Activated naive CD8-positive, alpha-beta T cell treated with anti-CD3 and anti-CD28 coated beads, Interleukin-2, amount 10 ng/mL, durations not matched to agents 7 days and 5 days (primary cell): ENCODE data around the gene TREX2. TPM values are rescaled to one million over a fixed set of nuclear protein-coding genes. Genes with fewer than 3 reads are reported as not detected.

Source experiments
- ATAC-seq: fragments of 150-1000 bp; cut with Tn5 transposase; one replicate; pipeline ENCODE4 v1.10.0; 2021; ENCODE audit warnings: low read depth, moderate library complexity
- POLR2A ChIA-PET: fragments of 350-600 bp; sonication (Branson Sonifier 250); formaldehyde crosslinking; loops from one replicate; lab custom pipeline; 2021; ENCODE audit warnings: antibody characterized with exemption; lab: Charles Lee
- DNase-seq: peaks from one replicate; pipeline ENCODE4 v3.0.0; 2021
- H3K27ac Mint-ChIP-seq: one replicate; pipeline ENCODE4 v1.8.0; 2022; ENCODE audit warnings: mild to moderate bottlenecking, mixed read lengths
- H3K27me3 Mint-ChIP-seq: one replicate; pipeline ENCODE4 v1.8.0; 2022; ENCODE audit warnings: mild to moderate bottlenecking, moderate library complexity, mixed read lengths
- H3K36me3 Mint-ChIP-seq: one replicate; pipeline ENCODE4 v1.8.0; 2021; ENCODE audit warnings: mild to moderate bottlenecking, mixed read lengths
- H3K4me1 Mint-ChIP-seq: one replicate; pipeline ENCODE4 v1.8.0; 2021; ENCODE audit warnings: mixed read lengths
- H3K4me3 Mint-ChIP-seq: one replicate; pipeline ENCODE4 v1.8.0; 2022; ENCODE audit warnings: mild to moderate bottlenecking, moderate library complexity, mixed read lengths
- H3K9me3 Mint-ChIP-seq: one replicate; pipeline ENCODE4 v1.8.0; 2021; ENCODE audit warnings: mixed read lengths
- total RNA-seq, 2 experiments: library from RNA; stranded (reverse); gene quantifications; one replicate each; pipeline ENCODE4 v1.2.3, GENCODE V29; 2021

TREX2 gene
- total RNA-seq, 2 experiments from 2014 or later = 2.2 to 3.1 TPM

DNA sequence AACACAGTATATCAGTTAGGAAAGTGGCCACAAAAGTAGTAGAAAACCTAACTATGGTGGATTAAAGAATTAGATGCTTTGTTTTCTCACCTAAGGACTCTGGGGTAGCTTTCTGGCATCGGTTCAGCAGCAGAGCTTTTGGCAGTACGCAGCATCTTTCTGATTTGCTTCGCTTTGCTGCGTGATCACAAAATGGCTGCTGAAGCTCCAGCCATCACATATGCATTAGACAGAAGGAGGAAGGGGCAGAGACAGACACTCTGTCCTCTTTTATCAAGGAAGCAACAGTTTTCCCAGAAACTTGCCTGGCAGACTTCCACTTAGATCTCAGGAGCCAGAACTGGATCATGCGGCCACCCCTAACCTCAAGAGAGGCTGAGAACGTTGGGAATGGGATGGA lies 15.1 kb downstream of the TREX2 start:
- DNase-seq (no peak), ATAC-seq (no peak)
- no peak overlapping the region for H3K27ac Mint-ChIP-seq
- POLR2A ChIA-PET = no interaction called here
- H3K4me1 Mint-ChIP-seq = no peaks in the 10 kb centered on the region
- peaks cover 3% of the 10 kb centered on the region for H3K27me3 Mint-ChIP-seq
- no peaks in the 10 kb centered on the region for H3K36me3 Mint-ChIP-seq
- no peak overlapping the region for H3K4me3 Mint-ChIP-seq
- H3K9me3 Mint-ChIP-seq = peaks cover 5% of the 10 kb centered on the region

DNA sequence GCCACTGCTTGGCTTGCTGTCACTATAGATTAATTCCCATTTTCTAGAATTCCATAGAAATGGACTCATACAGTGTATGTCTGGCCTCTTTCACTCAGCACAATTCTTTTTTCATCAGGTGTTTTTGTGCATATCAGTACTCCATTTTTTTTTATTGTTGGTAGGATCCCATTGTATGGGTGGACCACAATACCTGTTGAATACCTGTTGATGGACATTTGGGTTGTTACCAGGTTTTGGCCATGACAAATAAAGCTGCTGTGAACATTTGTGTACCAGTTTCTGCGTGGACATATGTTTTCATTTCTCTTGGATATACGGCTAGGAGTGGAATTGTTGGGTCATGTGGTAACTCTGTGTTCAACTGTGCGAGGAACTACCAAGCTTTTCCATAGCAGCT lies 19.7 kb downstream of the TREX2 start:
- Mint-ChIP-seq H3K27ac (no peak overlapping the region), H3K36me3 (no peaks in the 10 kb centered on the region), H3K9me3 (peaks cover 5% of the 10 kb centered on the region), H3K4me3 (no peak overlapping the region), H3K27me3 (peaks cover 3% of the 10 kb centered on the region), H3K4me1 (no peaks in the 10 kb centered on the region)
- POLR2A ChIA-PET = no interaction called here
- no peak for ATAC-seq
- no peak for DNase-seq

DNA sequence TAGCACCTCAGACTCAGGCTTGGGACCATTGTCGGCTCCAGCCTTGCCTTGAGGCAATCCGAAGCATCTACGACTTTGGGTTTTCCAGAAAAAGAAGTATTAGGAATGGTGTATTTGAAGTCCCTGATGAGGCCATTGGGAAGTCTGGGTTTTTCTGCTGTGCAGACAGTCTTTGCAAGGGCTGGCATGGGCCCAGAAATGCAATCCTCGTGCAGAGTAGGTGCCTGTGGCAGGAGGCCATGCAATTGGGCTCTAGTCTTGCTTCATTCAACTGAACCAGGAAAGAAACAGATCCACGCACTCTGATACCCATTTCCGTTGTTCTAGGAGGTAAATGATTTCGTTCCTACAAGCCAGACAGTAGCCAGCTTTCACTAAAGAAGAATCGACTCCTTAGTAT lies 22.2 kb downstream of the TREX2 start:
- ATAC-seq = no peak
- H3K27ac Mint-ChIP-seq = no peak overlapping the region
- H3K4me1 Mint-ChIP-seq = no peaks in the 10 kb centered on the region
- DNase-seq = no peak
- peaks cover 3% of the 10 kb centered on the region for H3K27me3 Mint-ChIP-seq
- POLR2A ChIA-PET = no interaction called here
- no peaks in the 10 kb centered on the region for H3K36me3 Mint-ChIP-seq
- H3K4me3 Mint-ChIP-seq = no peak overlapping the region
- H3K9me3 Mint-ChIP-seq = no peaks in the 10 kb centered on the region

DNA sequence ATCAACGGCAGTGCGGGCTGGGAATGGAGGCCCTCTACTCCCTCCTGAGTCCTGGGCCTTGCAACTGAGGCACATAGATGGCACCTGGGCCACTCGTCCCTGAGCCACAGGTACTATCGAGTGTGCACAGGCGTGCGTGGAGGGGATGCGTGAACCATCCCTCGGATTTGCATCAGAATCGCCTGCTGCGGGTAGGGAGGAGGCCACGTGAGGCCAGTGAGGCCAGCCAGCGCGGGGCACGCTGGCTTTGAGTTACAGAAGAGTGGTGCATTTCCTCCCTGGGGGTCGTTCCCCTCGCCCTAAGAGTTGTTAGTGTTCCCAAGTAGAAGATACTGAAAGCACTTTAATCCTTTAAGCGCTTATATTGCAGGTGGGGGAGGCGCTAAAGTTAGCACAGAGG lies 24.0 kb downstream of the TREX2 start:
- H3K9me3 Mint-ChIP-seq = no peaks in the 10 kb centered on the region
- no peaks in the 10 kb centered on the region for H3K4me1 Mint-ChIP-seq
- H3K27ac Mint-ChIP-seq = no peak overlapping the region
- H3K27me3 Mint-ChIP-seq = no peaks in the 10 kb centered on the region
- ATAC-seq (no peak), DNase-seq (no peak)
- no peaks in the 10 kb centered on the region for H3K36me3 Mint-ChIP-seq
- POLR2A ChIA-PET = no interaction called here
- H3K4me3 Mint-ChIP-seq = no peak overlapping the region

DNA sequence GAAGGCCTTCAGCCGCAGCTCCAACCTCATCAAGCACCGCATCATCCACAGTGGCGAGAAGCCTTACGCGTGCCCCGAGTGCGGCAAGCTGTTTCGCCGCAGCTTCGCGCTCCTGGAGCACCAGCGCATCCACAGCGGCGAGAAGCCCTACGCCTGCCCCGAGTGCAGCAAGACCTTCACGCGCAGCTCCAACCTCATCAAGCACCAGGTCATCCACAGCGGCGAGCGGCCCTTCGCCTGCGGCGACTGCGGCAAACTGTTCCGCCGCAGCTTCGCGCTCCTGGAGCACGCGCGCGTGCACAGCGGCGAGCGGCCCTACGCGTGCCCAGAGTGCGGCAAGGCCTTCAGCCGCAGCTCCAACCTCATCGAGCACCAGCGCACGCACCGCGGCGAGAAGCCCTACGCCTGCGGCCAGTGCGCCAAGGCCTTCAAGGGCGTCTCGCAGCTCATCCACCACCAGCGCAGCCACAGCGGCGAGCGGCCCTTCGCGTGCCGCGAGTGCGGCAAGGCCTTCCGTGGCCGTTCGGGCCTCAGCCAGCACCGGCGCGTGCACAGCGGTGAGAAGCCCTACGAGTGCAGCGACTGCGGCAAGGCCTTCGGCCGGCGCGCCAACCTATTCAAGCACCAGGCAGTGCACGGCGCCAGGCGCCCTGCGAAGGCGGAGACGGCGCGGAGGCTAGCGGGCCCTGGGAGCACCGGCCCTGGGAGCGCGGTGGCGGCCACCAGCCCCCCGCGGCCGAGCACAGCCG lies 24.8 kb downstream of the TREX2 start:
- H3K4me1 Mint-ChIP-seq = no peaks in the 10 kb centered on the region
- no peaks in the 10 kb centered on the region for H3K27me3 Mint-ChIP-seq
- POLR2A ChIA-PET = no interaction called here
- DNase-seq (no peak), ATAC-seq (no peak)
- no peaks in the 10 kb centered on the region for H3K9me3 Mint-ChIP-seq
- H3K27ac Mint-ChIP-seq = no peak overlapping the region
- H3K4me3 Mint-ChIP-seq = no peak overlapping the region
- no peaks in the 10 kb centered on the region for H3K36me3 Mint-ChIP-seq

DNA sequence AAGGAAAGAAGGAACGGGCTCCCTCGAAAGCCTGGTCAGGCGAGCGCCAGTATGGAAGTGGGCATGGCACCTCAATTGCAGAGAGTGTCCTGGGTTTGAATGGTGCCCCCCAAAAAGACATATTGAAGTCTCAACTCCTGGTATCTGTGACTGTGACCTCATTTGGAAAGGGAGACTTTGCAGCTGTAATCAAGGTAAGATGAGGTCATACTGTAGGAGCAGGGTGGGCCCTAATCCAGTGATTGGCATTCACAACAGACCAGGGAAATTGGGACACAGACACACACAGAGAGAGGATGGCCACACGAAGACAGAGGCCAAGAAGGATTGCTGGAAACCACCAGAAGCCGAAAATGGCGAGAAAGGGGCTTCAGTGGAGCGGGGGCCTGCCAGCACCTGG lies 28.2 kb downstream of the TREX2 start:
- ATAC-seq (no peak), DNase-seq (no peak)
- Mint-ChIP-seq H3K36me3 (no peaks in the 10 kb centered on the region), H3K27ac (peak overlapping the region; percentile 15), H3K27me3 (no peaks in the 10 kb centered on the region), H3K4me3 (no peak overlapping the region), H3K9me3 (no peaks in the 10 kb centered on the region), H3K4me1 (no peaks in the 10 kb centered on the region)
- POLR2A ChIA-PET = no interaction called here

DNA sequence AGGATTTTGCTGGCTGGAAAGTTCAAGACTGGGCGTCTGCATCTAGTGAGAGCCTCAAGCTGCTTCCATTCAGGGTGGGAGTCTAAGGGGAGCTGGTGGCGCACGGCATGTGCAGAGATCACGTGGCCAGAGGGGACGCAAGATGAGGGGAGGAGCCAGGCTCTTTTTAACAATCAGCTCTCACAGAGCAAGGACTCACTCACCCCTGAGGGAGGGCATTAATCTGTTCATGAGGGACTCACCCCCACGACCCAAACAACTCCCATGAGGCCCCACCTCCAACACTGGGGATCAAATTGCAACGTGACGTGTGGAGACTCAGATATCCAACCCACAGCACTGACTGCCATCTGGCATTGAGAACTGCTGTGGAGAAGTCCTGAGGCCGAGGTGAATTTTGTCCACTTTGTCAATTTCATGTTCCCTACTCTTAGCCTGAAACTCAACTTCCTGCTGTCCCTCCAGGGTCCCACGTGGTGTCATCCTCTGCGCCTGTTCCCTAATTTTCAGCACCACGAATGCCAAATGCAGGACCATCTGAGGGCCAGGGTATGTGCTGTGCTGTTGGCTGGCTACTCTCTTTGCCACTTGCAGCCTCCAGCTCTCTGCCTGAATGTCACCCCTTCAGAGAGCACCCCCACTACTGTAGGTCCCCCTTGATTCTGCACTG lies 28.9 kb downstream of the TREX2 start:
- DNase-seq = no peak
- Mint-ChIP-seq H3K9me3 (no peaks in the 10 kb centered on the region), H3K27ac (no peak overlapping the region), H3K27me3 (peaks cover 2% of the 10 kb centered on the region), H3K4me3 (no peak overlapping the region), H3K36me3 (no peaks in the 10 kb centered on the region), H3K4me1 (peaks cover 6% of the 10 kb centered on the region)
- POLR2A ChIA-PET = no interaction called here
- no peak for ATAC-seq

DNA sequence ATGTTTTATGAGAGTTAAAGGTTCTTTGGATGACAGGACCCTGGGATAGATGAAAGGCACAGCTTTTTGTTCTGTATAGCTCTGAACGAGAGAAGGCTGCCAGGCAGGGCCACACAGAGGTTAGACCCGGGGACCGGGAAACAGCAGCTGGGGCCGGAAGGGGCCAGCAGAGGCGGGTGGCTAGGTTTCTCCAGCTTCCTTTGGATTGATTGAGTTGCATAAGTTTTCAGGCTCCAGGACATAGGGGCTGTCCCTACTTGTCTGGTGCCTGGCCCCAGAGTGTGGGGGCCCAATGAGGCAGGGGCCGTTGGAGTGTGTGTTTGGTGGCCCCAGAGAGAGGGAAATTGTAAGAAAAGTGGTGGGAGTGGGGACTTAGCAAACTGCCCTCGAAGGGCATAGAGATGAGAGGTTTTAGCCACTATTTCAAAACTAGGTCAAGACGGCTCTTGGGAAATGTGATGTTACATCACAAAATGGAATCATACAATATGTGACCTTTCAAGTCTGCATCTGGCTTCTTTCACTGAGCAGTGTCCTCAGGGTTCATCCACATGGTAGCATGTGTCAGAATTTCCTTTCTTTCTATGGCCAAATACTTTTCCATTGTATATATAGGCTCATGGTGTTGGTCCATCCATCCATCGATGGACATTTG lies 30.9 kb downstream of the TREX2 start:
- Mint-ChIP-seq H3K4me1 (peaks cover 7% of the 10 kb centered on the region), H3K27ac (no peak overlapping the region), H3K36me3 (no peaks in the 10 kb centered on the region), H3K4me3 (no peak overlapping the region), H3K9me3 (no peaks in the 10 kb centered on the region), H3K27me3 (peaks cover 3% of the 10 kb centered on the region)
- POLR2A ChIA-PET = no interaction called here
- DNase-seq (no peak), ATAC-seq (no peak)

DNA sequence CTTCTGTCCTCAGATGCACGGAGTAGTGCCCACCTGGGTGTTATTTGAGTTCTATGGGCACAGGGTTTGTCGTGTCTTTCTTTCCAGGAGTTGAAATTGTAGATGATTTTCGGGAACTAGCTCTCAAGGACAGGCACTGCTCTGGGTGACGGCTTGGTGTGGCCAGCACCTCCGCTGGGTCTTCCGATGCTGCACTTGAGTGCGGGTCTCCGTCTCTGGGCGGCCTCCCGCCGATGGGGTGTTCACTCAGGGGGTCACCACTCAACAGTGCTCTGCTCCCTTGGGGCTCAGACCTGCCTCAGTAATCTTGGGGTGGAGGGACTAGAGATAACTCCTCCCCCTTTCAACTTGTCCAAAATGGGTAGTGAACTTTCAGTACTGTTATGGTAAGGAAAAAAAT lies 32.1 kb downstream of the TREX2 start:
- no peaks in the 10 kb centered on the region for H3K36me3 Mint-ChIP-seq
- H3K4me1 Mint-ChIP-seq = peaks cover 7% of the 10 kb centered on the region
- no peaks in the 10 kb centered on the region for H3K9me3 Mint-ChIP-seq
- H3K4me3 Mint-ChIP-seq = no peak overlapping the region
- POLR2A ChIA-PET = no interaction called here
- peaks cover 3% of the 10 kb centered on the region for H3K27me3 Mint-ChIP-seq
- DNase-seq (no peak), ATAC-seq (no peak)
- H3K27ac Mint-ChIP-seq = no peak overlapping the region

DNA sequence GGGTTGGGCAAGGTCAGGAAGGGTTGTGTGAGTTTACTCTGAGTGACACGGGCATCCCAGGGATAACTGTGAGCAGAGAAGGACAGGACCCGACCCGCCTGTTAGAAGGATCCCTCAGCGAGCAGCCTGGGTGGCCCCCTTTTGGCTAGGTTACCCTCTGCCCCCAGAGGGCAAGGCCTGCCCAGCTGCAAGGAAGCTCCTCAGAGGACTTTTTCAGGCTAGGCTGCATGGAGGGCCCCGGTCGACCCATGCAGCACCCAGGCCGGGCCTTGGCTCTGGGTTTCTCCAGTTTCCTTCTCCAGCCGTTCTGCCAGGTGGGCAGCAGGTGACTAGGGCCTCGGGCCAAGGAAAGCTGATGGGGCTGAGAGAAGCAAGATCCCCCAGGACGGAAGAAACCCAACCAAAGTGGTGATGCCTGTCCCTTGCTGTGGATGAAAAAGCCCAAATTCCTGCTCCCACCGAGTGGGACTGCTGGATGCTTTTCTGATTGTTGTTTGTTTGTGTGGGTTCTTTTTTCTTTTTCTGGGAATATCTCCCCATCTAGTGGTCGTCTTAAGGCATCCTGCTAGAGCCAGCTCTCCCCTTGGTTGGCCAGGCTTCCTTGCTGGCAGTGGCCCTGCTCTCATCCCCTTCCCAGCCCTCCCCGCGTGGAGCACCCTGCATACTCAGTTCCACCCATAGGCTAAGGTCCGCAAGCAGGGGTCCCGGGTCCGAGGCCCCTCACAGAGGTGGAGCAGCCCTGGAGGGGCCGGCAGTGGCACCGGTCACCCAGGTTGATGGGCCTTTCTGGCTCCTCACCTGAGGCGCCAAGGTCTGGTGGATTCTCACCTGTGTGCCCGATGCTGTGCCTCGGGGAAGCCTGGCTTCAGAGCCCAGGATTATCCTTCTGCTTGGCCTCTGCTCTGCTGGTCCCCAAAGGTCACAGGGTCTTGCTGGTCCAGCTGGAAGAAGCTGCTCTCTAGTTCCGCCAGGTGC lies 32.8 kb downstream of the TREX2 start:
- no peak overlapping the region for H3K27ac Mint-ChIP-seq
- POLR2A ChIA-PET = no interaction called here
- peaks cover 3% of the 10 kb centered on the region for H3K27me3 Mint-ChIP-seq
- no peak overlapping the region for H3K4me3 Mint-ChIP-seq
- ATAC-seq = no peak
- peaks cover 7% of the 10 kb centered on the region for H3K4me1 Mint-ChIP-seq
- DNase-seq = no peak
- no peaks in the 10 kb centered on the region for H3K36me3 Mint-ChIP-seq
- no peaks in the 10 kb centered on the region for H3K9me3 Mint-ChIP-seq

DNA sequence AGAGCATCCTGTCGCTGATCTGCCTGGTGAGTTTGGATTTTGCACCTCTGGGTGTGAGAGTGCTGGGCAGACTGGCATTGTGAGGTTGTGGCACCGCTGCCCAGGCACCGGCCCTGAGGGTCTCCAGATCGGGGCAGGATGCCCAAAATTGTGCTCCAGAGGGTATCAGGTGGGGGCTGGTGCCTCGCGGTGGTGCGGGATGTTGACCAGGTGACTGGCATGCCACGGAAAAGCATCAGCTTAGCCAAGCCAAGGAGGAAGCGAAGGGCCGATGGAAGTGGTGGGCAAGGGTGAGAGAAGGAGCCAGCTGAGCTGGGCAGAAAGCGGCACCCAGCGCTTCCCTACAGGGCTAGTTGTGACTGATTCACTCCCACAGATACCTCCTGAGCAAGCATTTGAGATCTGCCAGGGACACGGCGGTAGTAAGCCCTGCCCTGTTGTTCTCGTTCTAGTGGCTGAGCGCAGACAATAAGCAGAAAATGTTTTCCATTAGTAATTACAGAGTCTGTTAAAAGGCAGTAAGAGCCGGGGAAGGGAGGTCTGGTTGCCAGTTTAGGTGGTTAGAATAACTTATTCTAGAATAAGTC lies 33.8 kb downstream of the TREX2 start:
- peaks cover 7% of the 10 kb centered on the region for H3K4me1 Mint-ChIP-seq
- no peaks in the 10 kb centered on the region for H3K9me3 Mint-ChIP-seq
- no peaks in the 10 kb centered on the region for H3K36me3 Mint-ChIP-seq
- no peak overlapping the region for H3K27ac Mint-ChIP-seq
- H3K4me3 Mint-ChIP-seq = peak overlapping the region; percentile 73
- POLR2A ChIA-PET = no interaction called here
- DNase-seq (no peak), ATAC-seq (no peak)
- H3K27me3 Mint-ChIP-seq = peaks cover 3% of the 10 kb centered on the region

DNA sequence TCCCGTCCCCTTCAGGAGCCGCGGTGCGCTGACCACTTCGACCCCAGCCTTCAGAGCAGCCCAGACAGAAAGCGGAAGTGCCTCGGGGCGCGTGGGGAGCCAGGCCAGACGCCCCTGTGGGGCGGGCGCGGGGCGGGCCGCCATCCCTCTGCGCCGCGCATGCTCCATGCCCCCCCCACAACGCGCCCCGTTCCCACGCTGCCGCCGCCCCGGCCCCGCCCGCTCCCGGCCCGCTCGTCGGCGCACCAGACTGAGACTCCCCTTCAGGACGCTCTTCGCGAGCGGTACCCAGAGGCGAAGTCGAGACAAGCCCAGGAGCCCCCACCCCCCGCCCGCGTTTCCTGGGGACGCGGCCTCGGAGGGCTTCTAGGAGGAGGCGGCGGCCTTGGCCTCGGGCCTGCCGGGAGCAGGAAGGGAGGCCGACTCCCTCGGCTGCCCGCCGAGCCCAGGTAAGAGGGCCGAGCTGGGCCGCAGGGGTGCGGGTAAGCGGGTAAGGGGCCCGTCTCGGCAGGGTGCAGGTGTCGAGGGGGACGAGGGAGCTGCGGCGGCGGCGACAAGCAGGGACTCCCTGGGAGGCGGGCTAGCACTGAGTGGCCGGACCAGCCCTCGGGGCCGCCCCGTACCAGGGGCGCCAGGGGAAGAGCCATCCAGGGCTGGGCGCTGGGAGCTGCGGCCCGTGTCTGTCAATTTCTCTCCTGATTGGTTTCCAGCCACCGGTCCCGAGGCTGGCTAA lies 34.4 kb downstream of the TREX2 start, which contains the start of gene ZFP92:
Gene ZFP92 (plus strand): TSS at position 218 of the 733 bp plus-strand sequence. CDS start 6,851 bp downstream, outside the sequence.
- H3K4me1 Mint-ChIP-seq = peaks cover 7% of the 10 kb centered on the region
- POLR2A ChIA-PET = no interaction called here
- peak within 1 kb of the TSS; percentile 73 for H3K4me3 Mint-ChIP-seq
- ATAC-seq = peak; percentile 54
- H3K27me3 Mint-ChIP-seq = peaks cover 3% of the 10 kb centered on the region
- no peaks in the 10 kb centered on the region for H3K36me3 Mint-ChIP-seq
- H3K9me3 Mint-ChIP-seq = no peaks in the 10 kb centered on the region
- DNase-seq = no peak
- peak within 1 kb of the TSS; percentile 45 for H3K27ac Mint-ChIP-seq
